Measurements from ENCODE around the gene ZNF569.
"Not testable (repeated sequence)": the region's sequence is repeated elsewhere in the genome, so short reads cannot be mapped to it uniquely, and the experiment has no call there.

Gene ZNF569

GRCh38 chr19:37466798-37467607 is at the start of gene ZNF569:
ZNF569 (minus strand) TSS chr19:37467444; CDS start chr19:37444921, 22,523 bp downstream.
- peak; percentile 93 for DNase-seq

- no peak for DNase-seq
These were observed 46.2 kb upstream of the ZNF569 start for GRCh38 chr19:37513397-37513796.

- no peak for DNase-seq
These were observed 44.6 kb upstream of the ZNF569 start for GRCh38 chr19:37511821-37512220.

- DNase-seq = no peak
These were observed 43.9 kb upstream of the ZNF569 start for GRCh38 chr19:37511186-37511585.

DNA sequence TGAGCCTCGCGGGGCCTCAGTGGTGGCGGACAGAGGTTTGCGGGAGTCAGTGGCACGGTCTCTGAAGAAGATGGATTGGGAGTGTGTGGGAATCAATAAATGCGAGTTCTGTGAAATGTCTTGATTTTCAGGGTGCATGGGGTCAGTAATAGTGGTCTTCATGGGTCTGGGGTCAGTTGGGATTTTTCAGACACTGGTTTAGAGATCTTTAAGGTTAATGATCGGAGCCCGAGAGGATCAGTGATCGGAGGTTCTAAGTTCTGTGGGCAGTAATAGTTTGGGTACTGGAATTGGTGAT is 39.9 kb upstream of the ZNF569 start:
- no peak for DNase-seq

GRCh38 chr19:37506387-37507166 is 39.3 kb upstream of the ZNF569 start, which contains the start of gene ZNF793:
ZNF793 (plus strand) TSS chr19:37506939; CDS start chr19:37523440, 16,501 bp downstream.
- peak; percentile 92 for DNase-seq

DNA sequence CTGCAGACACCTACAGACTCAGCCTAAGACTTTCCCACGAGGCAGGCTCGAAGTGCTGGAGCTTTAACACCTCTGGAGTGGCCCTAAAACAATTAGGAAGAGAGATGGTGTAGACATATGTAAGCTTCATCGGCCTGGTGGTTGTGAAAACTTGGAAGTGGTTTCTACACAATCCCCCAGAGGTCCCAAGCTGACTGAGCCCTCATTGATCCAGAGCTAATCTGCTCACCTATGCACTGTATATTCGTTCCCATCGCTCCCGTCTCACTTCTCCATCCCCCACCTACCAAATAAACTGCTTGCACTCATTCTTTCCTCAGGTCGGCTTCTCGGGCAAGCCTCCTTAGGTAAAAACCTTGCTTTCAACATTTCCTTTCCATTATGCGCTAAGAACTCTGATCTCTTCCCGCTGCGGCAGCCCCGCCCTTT is 38.7 kb upstream of the ZNF569 start:
- no peak for DNase-seq

DNA sequence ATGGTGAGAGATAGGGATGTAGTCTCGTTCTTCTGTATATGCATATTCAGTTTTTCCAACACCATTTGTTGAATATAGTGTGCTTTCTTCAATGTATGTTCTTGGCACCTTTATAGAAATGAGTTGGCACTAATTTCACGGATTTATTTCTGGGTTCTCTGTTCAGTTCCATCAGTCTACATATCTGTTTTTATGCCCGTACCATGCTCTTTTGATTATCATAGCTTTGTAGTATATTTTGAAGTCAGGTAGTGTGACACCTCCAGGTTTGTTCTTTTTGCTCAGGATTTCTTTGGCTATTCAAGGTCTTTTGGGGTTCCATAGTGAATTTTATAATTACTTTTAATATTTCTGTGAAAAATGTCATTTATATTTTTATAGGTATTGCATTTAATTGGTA is 25.0 kb upstream of the ZNF569 start:
- no peak for DNase-seq

GRCh38 chr19:37484406-37485168 is 17.3 kb upstream of the ZNF569 start:
- DNase-seq = no peak

GRCh38 chr19:37472165-37472564 is 4.9 kb upstream of the ZNF569 start:
- DNase-seq = no peak

- DNase-seq = no peak
These were observed 3.0 kb upstream of the ZNF569 start for GRCh38 chr19:37470216-37470615.

- DNase-seq = peak; percentile 84
These were observed 1.9 kb upstream of the ZNF569 start, which contains the start of gene ZNF570 for GRCh38 chr19:37468961-37469777. ZNF570 (plus strand) TSS chr19:37469356; CDS start chr19:37470355, 999 bp downstream.

GRCh38 chr19:37467608-37468090 is 405 bp upstream of the ZNF569 start:
- DNase-seq = no peak

- no peak for DNase-seq
These were observed 907 bp downstream of the ZNF569 start for GRCh38 chr19:37466277-37466797.

GRCh38 chr19:37452500-37453245 is 14.6 kb downstream of the ZNF569 start:
- no peak for DNase-seq

DNA sequence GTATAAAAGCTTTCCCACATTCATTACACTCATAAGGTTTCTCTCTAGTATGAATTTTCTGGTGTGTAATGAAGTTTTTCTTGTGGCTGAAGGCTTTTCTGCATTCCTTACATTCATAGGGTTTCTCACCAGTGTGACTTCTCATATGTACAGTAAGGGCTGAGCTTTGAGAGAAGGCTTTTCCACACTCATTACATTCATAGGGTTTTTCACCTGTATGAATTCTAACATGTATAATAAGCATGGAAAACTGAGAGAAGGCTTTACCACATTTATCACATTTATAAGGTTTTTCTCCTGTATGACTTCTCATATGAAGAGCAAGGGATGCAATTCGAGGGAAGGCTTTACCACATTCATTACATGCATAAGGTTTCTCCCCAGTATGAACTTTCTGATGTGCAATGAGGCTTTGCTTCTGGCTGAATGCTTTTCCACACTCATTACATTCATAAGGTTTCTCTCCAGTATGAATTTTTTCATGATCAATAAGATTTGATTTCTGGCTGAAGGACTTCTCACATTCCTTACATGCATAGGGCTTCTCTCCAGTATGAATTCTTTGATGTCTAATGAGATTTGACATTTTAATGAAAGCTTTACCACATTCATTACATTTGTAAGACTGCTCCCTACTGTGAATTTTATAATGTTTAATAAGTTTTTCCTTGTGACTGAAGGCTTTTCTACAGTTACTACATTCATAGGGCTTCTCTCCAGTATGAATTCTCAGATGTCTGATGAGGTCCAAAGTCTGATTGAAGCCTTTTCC is 53.7 kb downstream of the ZNF569 start:
- no peak for DNase-seq

DNA sequence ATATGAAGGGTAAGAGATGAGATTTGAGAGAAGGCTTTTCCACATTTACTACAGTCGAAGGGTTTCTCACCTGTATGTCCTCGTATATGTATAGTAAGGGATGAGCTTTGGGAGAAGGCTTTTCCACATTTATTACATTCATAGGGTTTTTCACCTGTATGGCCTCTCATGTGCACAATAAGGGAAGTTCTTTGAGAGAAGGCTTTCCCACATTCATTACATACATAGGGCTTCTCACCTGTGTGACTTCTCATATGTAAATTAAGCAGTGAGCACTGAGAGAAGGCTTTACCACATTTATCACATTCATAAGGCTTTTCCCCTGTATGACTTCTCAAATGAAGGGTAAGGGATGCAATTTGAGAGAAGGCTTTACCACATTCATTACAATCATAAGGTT is 54.5 kb downstream of the ZNF569 start:
- DNase-seq = no peak

- not testable (repeated sequence) for DNase-seq
These were observed 61.0 kb downstream of the ZNF569 start for GRCh38 chr19:37406140-37406846.

DNA sequence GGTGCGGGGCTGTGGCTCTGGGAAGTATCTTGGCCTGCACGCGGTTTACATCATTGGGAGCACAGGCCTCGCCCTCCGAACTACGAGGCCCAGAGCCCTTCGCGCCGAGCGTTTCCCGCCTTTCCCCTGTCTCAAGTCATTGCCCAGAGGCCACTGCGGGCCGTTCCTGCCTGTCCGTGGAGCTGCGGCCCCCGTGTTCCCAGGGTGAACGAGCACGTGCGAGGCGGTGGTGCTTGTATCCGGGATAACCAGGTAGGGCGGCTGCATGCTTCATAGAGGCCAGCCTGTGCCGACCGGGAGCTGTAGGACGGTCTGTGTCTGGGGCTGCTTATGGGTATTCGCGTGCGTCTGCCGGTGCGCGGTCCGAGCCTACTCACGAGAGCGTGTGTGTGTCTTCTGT is 63.8 kb downstream of the ZNF569 start:
- no peak for DNase-seq

DNA sequence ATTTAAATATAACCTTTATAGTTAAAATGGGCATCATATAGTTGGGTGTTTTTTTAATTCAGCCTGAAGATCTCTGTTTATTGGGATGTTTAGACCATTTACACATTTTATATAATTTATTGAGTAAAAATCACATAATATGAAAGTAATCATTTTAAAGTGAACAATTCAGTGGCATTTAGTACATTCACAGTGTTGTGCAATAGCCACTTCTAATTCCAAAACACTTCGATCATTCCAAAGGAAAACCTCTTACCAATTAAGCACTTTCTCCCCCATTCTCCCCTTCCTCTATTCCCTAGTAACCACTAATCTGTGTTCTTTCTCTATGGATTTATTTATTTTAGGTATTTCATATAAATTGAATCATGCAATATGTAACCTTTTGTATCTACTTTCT is 66.2 kb downstream of the ZNF569 start:
- DNase-seq = no peak
